GM12872 (cell line): ENCODE data around the gene ABI1.

Experiments used
- TF ChIP-seq, protein P1 (sequence below): IDR thresholded peaks from 3 replicates; pipeline ENCODE4 v1.5.1; 2011; ENCODE audit warnings: low read depth, mild to moderate bottlenecking, low read length, moderate library complexity; ENCODE audit not compliant: insufficient read depth

ABI1 gene

DNA sequence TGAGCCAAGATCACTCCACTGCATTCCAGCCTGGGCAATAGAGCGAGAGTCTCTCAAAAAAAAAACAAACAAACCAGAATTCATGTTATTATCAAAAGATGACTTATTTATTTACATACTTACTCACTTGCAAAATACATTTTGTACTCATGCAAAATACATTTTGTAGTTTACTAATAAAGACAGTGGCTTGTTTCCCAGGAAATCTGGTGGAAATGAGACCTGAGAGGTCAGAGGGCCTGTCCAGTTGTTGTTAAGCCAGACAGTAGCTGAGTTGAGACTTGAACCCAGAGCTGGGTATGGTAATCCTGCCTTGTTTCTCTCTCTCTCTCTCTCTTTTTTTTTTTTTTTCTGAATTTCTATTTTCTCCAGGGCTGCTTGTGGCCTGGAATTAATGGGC, 133.8 kb downstream of the ABI1 start:
- TF ChIP-seq, protein P1, sequence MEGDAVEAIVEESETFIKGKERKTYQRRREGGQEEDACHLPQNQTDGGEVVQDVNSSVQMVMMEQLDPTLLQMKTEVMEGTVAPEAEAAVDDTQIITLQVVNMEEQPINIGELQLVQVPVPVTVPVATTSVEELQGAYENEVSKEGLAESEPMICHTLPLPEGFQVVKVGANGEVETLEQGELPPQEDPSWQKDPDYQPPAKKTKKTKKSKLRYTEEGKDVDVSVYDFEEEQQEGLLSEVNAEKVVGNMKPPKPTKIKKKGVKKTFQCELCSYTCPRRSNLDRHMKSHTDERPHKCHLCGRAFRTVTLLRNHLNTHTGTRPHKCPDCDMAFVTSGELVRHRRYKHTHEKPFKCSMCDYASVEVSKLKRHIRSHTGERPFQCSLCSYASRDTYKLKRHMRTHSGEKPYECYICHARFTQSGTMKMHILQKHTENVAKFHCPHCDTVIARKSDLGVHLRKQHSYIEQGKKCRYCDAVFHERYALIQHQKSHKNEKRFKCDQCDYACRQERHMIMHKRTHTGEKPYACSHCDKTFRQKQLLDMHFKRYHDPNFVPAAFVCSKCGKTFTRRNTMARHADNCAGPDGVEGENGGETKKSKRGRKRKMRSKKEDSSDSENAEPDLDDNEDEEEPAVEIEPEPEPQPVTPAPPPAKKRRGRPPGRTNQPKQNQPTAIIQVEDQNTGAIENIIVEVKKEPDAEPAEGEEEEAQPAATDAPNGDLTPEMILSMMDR = no peak

DNA sequence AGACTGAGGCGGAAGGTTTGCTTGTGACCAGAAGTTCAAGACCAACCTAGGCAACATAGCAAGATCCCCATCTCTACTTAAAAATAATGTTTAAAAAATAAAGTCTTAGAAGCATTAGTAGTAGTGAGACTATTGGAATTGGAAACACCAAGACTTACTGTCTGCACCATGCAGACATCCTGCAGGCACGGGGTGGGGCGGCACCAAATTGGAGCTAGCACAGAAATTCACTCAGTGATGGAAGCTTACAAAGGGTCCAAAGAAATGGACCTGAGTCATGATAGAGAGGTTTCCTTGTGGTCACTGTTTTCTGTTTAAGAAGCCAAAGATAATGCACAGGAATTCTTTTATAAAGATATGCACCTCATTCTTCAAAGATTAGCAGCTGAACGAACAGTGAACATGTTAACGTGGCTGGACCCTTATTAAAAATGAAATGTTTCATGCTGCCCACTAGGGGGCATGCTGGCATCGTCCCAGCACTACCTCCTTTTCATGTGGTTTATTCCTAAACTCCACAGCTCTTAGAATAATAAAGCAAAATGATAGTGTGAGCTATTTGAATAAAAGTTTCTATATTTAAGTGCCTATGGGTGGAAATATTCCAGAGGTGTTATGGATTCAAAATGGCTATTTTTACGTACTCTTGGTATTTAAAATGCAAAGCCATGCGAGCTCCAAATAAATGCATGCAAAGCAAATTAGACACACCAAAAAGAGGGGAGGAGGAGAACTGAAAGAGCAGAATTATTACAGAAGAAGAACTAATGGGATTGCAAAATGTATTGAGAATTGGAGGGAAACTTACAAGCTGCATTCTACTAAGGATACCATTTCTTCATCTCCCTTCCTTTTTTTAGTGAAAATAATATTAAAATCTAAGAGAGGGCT, 134.7 kb downstream of the ABI1 start:
- TF ChIP-seq, protein P1 = peak; percentile 71

DNA sequence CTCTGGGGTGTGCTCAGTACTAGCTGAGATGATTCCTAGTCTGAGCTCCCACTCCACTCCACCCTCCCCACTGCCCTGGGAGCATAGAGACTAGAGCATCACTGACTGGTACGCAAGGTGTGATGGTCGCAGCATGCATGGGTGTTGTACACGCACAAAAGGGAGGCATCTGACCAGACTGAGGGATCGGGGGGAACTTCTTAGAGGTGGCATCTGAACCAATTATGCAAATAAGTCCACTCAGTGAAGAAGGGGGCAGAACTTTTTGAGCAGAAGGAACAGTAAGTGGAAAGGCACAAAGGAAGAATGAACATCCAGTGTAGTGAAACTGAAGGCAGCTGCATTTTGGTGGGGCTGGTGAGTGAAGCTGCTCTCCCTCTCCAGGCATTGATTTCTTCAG, 137.7 kb downstream of the ABI1 start:
- TF ChIP-seq, protein P1 = no peak

DNA sequence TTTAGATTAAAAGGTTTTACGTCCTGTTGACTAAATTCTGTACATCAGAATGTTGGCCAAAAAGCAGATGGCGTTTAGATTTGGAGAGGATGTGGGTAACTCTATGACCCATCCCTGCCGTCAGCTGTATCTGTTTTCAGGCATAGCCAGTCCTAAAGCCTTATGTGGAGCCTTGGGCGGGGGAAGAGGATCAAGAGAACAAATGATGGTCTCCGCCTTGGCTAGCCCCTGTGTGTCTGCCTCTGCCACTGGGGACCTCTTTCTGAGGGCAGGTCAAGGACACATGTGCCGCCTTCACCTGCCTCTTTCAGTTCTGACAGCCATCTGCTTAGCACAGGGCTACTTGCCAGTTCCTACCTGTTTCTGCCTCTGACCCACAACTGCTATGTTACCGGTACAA, 139.2 kb downstream of the ABI1 start:
- TF ChIP-seq, protein P1 = no peak

DNA sequence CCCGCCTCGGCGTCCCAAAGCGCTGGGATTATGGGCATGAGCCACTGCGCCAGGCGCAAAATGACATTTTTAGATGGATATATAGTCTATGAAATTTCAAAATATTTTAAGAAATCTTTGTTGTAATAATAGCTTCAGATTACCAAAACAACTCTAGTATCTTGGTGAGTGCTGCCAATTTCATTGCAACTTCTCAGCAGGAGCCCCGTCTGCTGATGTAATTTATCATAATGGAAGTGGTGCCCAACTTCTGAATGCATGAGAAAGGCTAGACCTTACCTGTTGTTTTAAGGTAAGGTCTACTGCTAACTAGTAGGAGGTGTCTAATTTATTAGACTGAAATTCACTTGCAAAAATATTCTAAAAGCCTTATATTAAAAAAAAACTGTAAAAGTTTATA, 143.3 kb downstream of the ABI1 start:
- TF ChIP-seq, protein P1 = no peak

DNA sequence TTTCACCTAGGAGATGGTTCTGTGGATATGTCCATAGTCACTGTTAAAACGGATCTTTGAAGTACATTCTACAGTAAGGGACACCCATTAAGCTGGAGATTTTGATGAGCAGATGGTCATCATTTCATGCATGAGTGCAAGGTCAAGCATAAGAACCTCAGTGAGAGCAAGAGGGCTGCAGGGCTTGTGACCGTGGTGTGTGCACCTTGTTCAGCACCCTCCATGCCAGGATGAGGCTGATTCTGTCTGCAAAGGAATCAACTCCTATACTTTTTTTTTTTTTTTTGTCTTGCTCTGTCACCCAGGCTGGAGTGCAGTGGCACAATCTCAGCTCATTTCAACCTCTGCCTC, 145.6 kb downstream of the ABI1 start:
- TF ChIP-seq, protein P1 = no peak

DNA sequence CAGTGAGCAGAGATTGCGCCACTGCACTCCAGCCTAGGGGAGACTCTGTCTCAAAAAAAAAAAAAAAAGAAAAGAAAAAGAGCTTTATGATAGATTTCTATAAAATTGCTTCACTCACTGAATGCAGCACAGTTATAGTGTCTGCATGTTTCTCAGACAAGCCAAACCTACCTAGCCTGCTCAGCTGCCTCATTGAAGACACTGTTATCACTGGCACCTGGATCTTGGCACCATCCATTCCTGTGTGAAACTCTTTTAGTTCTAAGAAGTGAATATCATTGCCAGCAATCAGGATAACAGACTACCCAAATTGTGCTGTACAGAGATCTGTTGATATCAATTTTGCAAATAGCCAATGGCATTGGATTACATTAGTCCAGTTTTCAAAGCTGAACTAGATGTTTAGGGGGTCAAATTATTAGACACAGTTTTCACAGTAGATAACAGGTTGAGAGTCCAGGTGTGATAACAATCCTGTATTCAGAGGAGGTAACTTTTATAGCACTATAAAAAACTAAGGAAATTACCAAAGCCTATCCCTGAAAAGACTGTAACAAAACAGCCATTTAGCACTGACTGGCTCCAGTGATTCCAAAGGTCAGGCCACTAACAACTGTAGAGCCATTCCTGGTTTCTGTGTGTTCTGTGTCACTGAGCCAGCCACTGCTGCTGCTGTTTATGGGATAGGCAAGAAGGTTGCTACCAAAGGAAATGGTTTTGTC, 146.2 kb downstream of the ABI1 start:
- TF ChIP-seq, protein P1 = no peak
